HG02852 (cell line): Measurements from ENCODE around the gene BAG2.

Experiments
- ATAC-seq: cut with Tn5 transposase; IDR thresholded peaks from one replicate; pipeline ENCODE4 v1.9.1; 2021; ENCODE audit warnings: mild to moderate bottlenecking, moderate library complexity; ENCODE audit not compliant: unreplicated experiment

The BAG2 gene

DNA sequence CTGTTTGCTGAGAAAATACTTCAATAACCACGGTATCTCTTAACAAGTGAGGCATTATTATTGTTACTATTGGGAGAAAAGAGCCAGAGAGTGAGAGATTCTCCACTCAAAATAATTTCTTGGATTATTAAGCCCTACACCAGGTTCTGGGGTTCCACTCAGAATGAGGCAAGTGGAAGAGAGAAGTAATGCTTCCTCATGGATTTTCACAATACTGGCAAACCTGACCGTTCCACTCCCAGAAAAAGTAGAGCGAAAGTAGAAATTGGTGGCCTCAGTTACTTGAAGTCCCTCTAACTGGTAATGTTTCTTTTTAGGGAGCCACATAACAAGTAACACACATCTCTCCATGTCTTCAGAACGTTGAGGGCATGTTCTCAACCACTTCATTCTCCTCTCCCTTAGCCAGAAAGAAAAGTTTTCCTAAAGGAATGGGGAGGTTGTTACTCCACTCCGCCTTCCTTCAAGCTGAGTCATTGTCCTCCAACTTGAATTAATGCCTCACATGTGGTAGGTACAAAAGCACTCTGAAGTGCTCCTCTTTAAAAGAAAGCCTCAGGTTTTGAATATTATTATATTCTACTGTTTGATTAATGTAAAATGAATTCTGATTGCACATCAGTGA is 1.9 kb downstream of the BAG2 start:
- ATAC-seq: no peak

DNA sequence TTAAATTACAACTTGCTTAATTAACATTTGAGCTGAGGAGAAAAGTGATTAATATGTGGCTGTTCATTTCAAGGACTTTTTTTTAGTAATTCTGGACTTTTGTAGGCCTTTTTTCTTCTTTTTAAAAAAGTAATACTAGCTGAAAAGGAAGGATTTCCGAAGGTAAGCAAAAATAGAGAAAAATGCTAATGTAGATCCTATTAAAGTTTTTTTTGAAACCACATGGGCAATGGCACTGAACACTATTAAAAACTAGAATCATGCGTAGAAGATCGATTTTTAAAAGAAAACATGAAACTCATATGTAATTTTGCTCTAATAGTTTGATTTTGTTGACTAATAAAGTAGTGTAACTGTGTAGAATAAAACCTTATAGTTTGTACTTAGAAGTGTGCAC is 2.4 kb downstream of the BAG2 start:
- ATAC-seq: no peak

DNA sequence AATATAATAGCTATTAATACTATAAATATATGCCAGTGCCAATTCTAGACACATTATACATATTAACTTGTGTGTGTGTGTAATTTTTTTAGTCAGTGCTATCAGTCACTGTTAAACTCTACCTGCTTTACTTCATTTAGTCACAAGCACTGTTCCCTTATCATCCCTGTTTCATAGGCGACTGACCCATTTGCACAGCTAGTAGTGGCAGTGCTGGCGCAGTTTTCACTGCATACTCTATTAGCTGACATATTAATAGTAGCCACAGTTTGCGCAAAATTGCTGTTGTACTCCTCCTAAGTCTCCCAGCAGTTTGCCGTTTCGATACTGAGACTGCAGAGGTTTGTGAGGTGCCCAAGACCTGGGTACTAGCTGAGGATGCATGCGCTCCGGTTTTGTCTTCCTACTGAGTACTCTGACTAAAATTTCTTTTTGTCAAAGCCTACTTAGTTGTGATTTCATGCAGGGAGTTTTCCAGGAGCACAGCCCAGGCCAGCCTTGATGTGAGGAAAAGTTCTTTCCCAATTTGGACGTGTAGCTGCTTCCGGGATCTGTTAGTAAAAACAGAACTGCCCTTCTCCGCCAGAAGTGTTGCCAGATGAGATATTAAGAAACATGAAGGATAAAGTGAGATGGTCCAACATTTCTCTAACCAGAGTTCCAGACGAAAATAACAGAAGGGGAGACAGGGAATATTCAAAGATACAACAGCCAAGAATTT is 5.6 kb downstream of the BAG2 start:
- no peak for ATAC-seq

DNA sequence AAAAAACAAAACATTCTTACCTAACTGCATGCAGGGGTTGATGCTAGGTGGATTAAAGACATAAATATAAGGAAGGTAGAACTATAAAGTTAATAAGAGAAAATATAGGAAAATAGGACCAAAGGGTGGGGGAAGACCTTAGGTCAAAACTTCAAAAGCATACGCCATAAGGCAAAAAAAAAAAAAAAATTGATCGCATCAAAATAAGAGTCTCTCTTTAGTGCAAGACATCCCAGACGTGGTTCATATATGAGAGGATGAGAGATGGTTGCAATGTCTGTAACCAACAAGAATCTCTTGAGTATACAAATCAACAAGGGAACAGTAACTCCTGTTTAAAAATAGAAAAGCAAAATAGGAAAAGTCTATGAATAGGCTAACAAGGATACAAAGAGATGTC is 8.5 kb downstream of the BAG2 start:
- no peak for ATAC-seq

DNA sequence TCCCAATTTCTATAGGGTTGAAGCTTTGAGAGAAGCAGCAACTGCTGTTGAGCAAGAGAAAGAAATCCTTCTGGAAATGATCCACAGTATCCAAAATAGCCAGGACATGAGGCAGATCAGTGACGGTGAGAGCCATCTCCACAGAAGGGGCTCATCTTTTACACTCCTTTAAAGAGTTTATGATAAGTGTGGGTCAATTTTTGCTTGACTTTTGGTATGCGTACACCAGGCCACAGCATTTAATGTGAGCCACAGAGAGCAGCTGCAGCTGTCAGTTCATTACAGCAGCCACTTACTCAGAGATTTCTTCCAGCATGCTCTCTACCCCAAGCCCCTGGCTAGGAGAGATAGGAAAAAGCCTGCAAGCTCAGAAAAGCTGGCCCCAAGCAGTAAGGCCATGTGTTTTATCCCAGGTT is 9.9 kb downstream of the BAG2 start:
- ATAC-seq: no peak

DNA sequence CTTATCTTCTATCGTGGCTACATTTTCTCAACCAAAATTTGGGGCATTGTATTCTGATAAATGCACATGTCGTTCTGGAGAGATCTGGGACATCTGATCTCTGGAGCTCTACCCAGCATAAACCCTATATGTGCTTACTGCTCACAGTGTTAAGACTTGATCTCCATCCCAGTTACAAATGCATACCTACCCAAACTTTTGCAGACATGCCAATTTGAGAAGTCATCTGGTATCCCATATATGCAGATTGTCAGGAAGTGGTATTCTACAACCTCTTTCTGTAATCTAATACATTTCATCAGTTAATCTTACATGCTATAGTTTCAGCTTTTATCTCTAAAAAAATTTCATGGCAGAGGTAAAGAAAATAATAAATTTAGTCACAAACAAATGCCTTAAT is 11.2 kb downstream of the BAG2 start:
- no peak for ATAC-seq

DNA sequence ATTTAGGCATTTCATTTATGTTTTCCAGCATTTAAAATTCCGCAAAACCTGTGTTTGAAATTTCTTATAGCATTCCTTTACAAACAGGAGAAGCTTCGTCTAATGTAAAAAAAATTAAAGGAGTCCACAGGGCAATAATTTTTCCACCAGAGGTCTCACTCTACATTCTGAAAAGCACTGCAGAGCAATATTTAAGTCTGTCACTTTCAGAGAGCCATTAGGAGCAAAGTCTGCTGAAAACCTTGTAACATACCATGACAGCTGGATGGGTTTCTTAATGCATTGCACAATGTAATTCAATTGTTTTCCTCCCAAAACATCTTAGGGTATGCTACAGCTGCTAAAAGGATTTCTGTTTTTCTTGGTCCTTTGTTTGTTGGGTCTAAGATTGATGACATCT is 18.0 kb downstream of the BAG2 start:
- ATAC-seq: no peak

DNA sequence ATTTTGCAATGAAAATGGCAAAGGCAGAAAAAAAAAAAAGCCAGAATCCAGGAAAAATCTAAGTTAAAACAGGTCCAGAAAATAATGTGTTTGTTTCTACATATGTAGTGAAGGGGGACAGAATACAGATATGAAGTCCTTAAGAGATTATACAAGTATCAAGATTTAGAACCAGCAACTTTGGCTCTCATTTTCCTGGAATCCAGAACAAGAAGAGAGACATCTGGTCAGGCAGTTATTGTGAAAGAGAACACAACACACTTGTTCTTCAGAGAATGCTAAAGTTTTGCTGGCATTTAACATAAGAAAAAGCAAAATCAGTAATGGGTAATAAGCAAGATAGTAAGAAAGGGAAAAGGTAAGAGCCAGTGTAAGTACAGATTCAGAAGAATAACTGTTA is 21.1 kb downstream of the BAG2 start:
- no peak for ATAC-seq

DNA sequence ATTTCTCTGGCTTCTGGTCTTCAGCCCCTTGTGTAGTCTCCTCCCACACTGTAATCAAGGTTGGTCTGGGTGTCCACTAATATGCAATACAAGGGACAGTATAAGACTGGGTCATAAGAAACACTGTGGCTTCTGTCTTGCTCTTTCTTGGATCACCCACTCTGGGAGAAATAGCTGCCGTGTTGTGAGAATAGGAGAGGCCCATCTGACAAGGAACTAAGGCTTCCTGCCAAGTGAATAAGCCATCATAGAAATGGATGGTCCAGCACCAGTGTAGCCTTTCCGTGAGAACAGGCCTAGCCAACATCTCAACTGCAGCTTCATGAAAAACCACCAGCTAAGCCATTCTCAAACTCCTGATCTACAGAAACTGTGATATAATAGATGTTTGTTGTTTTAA is 23.3 kb downstream of the BAG2 start:
- no peak for ATAC-seq

DNA sequence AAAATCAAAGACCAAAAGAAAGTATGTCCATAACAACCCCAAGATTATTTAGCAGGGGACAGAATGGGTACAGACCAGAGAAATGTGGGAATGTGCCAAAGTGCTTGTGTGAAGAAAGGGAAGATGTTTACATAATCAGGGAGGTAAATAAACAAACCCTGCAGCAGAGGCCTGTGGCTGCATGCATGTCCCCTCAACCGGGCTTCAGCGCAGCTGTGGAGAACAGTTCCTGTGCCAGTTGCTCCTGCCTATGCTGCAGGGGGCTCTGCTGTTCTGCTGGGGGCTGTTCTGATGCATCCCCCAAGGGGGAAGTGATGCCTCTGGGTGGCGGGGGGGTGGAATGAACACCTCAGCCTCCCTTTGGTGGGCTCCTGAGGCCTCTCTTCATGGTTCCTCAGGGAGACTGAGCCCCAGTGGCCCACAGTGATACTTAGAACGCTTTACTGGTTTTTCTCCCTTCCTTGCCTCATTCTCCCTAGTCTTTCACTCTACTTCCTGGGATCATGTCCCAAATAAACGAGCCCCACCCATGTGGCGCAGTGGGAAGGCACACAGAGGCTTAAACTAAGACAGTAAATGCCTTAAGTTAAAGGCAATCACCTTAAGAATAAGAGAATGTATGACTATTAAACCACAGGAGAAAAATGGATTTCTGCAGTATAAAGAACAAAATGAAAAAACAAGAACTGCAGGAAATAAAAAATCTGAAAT is 27.0 kb downstream of the BAG2 start:
- no peak for ATAC-seq

DNA sequence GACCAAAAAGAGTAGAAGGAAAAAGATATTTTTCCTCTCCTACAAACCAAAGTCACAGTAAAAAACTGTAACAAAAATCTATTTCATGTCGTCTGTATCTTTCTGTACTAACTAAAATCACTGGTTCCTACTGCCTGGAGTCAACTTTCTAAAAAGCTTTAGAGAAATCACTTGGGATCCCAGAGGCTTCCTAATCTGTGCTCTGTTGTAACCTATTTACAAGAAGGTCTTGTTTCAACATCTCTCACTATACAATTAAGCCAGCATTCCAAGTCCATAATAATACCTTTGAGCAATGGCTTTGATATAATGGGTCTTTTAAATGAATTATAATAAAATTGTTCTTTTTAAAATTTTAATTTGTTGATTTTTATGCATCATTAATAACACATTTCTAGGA is 29.6 kb downstream of the BAG2 start:
- no peak for ATAC-seq

DNA sequence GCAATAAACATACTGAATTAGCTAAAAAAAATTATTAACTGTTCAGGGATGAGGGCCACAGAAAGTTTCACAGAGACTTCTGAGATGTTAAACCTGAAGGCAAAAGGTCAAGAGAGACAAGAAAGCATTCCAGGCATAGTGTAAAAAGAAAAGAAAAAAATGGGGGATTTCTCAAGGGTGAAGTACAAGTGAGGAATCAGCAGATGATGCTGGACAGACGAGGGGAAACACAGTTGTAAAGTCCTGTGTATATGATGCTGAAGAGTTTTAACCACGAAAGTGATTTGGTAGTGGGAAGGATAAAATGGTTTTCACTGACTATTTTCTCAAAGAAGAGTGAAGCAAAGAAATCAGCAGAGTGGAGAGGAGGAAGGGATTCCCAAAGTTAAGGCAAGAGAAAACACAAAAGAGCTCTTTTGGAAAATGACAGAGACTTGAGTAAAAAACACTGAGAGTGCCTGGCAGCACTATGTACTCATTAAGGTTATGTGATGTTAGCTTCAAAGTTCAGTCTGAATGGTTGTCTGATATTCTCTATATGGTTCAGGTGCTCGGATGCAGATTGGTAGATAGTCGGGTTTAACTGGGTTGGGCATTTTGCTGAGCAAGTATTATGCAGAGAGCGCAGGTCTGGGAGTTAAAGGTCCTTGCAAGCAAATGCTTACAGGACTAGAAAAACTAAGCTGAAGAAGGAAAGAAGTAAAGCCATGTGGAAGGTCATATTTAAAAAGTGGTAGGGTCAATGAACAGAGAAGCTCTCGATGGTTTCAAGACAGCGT is 33.6 kb downstream of the BAG2 start:
- no peak for ATAC-seq

DNA sequence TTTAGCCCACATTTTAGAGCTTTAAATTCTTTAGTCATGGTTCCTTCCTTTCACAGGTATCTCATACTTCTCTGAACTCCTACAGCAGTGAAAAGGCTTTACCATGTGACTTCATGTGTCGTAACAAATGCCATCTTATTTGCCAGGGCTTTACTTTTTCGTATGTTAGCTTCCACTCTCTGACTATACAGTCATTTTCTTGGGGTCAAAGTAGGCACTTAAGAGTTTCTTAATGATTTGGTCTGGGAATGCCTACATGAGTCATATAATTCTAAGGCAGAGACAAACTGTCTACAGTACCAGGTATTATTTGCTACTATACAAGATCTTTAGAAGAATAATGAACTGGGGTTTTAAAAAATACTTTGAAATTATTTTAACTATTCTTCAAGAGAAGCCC is 35.0 kb downstream of the BAG2 start:
- ATAC-seq: no peak

DNA sequence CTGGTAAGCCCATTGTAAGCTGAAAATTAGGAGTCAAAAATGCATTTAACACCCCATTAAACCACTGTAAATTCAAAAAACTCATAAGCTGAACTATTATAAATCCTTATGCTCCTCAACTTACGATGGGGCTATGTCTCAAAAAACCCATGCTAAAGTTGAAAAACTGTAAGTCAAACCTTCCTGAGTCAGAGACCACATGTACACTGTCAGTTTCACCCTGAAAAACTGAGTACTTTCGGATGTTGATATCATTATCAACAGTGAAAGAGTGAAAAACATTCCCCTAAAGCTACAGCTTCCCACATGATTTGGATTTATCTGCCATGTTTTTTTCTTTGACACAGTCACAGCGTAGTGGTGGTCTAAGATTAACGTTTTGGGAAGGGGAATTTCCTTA is 35.7 kb downstream of the BAG2 start:
- ATAC-seq: no peak

DNA sequence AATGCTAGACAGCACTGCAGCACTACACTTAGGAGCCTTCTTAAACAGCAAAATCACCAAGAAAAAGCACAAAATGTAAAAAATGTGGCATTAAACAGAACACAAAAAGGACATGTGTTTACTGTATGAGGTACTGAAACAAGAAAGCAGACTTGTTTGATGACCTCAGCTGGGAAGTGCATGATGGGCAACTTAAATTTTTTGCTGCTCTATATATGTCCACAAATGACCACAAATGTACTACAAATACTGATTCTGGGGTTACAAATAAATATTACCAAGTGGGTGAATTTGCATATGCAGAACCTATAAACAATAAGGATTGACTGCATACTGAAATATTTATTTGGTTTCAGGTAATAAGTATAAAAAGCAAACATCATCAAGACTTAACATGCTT is 36.9 kb downstream of the BAG2 start:
- no peak for ATAC-seq

DNA sequence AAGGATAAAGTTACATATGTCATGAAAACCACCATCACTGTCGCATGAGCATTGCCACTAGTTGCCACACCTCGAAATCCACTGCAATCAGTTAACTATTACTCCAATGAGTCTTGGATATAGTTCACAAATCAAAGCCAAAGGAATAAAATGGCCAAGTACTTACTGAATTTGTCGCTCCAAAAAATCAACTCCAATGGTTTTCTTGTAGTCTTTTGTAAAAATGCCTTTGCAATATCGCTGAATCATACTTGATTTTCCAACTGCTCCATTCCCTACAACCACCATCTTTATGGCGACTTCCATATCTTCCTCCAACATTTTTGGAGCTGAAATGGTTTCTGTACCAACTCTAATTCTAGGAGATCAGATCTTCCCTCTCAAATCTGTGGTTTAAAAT is 37.9 kb downstream of the BAG2 start:
- ATAC-seq: no peak

DNA sequence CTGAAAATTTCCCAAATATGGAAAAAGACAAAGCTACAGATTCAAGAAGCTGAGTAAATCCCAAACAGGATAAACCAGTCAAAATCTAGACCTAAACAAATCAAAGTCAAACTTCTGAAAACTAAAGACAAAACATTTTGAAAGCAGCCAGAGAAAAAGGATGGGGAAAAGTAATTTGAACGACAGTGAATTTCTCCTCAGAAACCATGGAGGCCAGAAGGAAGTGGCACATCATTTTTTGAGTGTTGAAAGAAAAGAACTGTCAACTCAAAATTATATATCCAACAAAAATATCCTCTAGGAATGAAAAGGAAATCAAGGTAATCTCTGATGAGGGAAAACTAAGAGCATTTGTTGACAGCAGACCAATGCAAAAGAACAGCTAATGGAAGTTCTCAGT is 43.1 kb downstream of the BAG2 start:
- ATAC-seq: no peak

DNA sequence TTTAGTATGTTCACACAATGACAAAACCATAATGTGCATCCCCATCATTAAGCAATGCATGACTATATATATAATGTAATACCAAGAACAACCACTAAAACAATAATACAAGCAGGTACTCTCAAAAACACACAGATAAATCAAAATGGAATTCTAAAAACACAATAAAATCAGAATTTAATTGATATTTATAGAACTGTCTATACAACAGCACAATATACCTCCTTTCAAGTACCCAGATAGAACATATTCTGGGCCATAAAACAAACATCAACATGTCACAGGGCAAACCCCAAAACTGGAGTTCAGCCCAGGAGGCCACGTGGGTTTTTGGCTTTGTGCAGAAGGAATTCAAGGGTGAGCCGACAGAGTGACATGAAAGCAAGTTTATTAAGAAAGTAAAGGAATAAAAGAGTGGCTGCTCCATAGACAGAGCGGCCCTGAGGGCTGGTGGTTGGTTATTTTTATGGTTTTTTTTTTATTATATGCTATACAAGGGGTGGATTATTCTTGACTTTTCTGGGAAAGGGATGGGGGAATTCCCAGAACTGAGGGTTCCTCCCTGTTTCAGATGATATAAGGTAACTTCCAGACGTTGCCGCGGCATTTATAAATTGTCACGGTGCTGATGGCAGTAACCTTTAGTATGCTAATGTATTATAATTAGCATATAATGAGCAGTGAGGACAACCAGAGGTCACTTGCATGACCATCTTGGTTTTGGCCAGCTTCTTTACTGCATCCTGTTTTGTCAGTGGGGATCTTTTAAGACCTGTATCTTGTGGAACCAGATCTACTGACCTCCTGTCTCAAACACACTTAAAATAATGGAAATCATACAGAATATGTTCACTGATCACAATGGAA is 44.3 kb downstream of the BAG2 start:
- ATAC-seq: no peak

DNA sequence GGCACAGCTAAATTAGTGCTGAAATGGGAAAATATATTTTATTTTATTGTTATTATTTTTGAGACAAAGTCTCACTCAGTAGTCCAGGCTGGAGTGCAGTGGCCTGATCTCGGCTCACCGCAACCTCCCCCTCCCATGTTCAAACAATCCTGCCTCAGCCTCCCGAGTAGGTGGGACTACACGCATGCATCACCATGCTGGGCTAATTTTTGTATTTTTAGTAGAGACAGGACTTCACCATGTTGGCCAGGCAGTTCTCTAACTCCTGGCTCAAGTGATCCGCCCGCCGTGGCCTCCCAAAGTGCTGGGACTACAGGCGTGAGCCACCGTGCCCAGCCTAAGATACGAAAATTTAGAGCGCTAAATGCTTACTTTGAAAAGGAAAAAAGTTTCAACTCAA is 45.1 kb downstream of the BAG2 start:
- no peak for ATAC-seq

DNA sequence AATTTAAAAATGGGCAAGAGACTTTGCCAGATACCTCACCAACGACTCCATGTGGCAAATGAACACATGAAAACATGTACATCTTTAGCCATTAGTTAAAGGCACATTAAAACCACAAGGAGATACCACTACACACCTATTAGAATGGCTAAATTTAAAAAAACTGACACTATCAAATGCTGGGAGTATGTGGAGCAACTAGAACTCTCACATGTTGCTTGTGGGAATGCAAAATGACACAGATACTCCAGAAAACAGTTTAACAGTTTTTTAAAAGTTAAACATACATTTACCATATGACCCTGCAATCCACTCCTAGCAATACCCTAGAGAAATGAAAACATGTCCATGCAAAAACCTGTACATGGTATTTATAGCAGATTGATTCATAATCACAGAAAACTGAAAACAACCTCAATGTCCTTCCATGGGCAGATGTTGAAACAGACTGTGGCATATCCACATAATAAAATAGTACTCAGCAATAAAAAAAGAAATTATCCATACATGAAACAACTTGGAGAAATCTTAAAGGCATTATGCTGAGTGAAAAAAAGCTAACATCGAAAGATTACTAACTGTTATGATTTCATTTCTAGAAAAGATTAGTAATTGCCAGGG is 48.1 kb downstream of the BAG2 start:
- ATAC-seq: no peak
